ENCODE results near the gene SLC30A5. TPM values are rescaled to one million over a fixed set of nuclear protein-coding genes. Genes with fewer than 3 reads are reported as not detected.

SLC30A5 gene
- total RNA-seq, 1 donor from 2014 or later = 45.0 TPM

DNA sequence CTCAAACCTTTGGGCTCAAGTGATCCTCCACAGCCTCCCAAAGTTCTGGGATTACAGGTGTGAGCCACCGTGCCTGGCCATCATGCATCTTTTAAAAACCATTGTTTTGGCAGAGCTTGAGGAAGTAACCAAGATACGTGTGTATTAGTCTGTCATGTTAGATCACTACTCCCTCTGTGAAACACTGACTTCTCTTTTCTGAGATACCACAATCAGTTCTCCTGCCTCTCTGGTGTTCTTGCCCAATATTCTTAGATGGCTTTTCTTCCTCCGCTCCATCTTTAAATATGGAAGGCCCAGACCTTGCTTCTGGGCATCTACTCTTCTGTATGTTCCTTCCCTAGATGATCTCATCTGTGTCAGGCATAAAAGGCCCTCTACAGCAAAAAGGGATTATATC is 58.9 kb downstream of the SLC30A5 start:
- Mint-ChIP-seq H3K36me3 (ENCODE audit: insufficient read depth) (no peaks in the 10 kb centered on the region), H3K27me3 (no peaks in the 10 kb centered on the region), H3K4me3 (ENCODE audit: low read depth) (no peak overlapping the region), H3K27ac (no peak overlapping the region), H3K9me3 (ENCODE audit: low read depth) (no peaks in the 10 kb centered on the region), H3K4me1 (ENCODE audit: low read depth) (no peaks in the 10 kb centered on the region)
- DNase-seq (ENCODE audit: low spot score, unreplicated experiment) = no peak
- TF ChIP-seq, protein P1, sequence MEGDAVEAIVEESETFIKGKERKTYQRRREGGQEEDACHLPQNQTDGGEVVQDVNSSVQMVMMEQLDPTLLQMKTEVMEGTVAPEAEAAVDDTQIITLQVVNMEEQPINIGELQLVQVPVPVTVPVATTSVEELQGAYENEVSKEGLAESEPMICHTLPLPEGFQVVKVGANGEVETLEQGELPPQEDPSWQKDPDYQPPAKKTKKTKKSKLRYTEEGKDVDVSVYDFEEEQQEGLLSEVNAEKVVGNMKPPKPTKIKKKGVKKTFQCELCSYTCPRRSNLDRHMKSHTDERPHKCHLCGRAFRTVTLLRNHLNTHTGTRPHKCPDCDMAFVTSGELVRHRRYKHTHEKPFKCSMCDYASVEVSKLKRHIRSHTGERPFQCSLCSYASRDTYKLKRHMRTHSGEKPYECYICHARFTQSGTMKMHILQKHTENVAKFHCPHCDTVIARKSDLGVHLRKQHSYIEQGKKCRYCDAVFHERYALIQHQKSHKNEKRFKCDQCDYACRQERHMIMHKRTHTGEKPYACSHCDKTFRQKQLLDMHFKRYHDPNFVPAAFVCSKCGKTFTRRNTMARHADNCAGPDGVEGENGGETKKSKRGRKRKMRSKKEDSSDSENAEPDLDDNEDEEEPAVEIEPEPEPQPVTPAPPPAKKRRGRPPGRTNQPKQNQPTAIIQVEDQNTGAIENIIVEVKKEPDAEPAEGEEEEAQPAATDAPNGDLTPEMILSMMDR (IDR thresholded peaks at IDR 0.05; ENCODE audit: unreplicated experiment) = no peak

GRCh38 chr5:69156456-69156855 is 62.6 kb downstream of the SLC30A5 start:
- no peaks in the 10 kb centered on the region for H3K27me3 Mint-ChIP-seq
- no peak for DNase-seq (ENCODE audit: low spot score, unreplicated experiment)
- no peak overlapping the region for H3K27ac Mint-ChIP-seq
- H3K36me3 Mint-ChIP-seq (ENCODE audit: insufficient read depth) = no peaks in the 10 kb centered on the region
- no peaks in the 10 kb centered on the region for H3K9me3 Mint-ChIP-seq (ENCODE audit: low read depth)
- H3K4me1 Mint-ChIP-seq (ENCODE audit: low read depth) = no peaks in the 10 kb centered on the region
- TF ChIP-seq, protein P1 (IDR thresholded peaks at IDR 0.05; ENCODE audit: unreplicated experiment) = no peak
- H3K4me3 Mint-ChIP-seq (ENCODE audit: low read depth) = no peak overlapping the region

DNA sequence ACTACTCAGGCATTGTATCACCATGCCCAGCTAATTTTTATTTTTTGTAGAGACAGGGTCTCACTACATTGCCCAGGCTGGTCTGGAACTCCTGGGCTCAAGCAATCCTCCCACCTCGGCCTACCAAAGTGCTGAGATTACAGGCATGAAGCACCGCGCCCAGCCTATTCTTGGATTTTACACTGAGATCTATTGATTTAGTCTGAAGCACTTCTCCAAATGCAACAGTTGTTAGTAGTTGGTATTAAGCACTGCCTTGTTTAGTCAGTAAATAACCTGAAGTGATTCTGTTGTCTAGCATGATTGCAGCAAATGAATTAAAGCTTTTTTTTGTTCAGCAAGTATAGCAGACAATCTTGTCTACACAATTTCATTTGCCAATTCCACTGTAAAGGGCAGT is 64.2 kb downstream of the SLC30A5 start:
- no peak for DNase-seq (ENCODE audit: low spot score, unreplicated experiment)
- Mint-ChIP-seq H3K27ac (no peak overlapping the region), H3K27me3 (no peaks in the 10 kb centered on the region), H3K36me3 (ENCODE audit: insufficient read depth) (no peaks in the 10 kb centered on the region), H3K4me3 (ENCODE audit: low read depth) (no peak overlapping the region), H3K9me3 (ENCODE audit: low read depth) (no peaks in the 10 kb centered on the region), H3K4me1 (ENCODE audit: low read depth) (no peaks in the 10 kb centered on the region)
- TF ChIP-seq, protein P1 (IDR thresholded peaks at IDR 0.05; ENCODE audit: unreplicated experiment) = no peak

- Mint-ChIP-seq H3K27ac (no peak overlapping the region), H3K27me3 (no peaks in the 10 kb centered on the region), H3K36me3 (ENCODE audit: insufficient read depth) (no peaks in the 10 kb centered on the region), H3K9me3 (ENCODE audit: low read depth) (peaks cover under 1% of the 10 kb centered on the region), H3K4me1 (ENCODE audit: low read depth) (no peaks in the 10 kb centered on the region), H3K4me3 (ENCODE audit: low read depth) (no peak overlapping the region)
- no peak for DNase-seq (ENCODE audit: low spot score, unreplicated experiment)
- TF ChIP-seq, protein P1 (IDR thresholded peaks at IDR 0.05; ENCODE audit: unreplicated experiment) = no peak
Observed at GRCh38 chr5:69160651-69161050, 66.8 kb downstream of the SLC30A5 start.

DNA sequence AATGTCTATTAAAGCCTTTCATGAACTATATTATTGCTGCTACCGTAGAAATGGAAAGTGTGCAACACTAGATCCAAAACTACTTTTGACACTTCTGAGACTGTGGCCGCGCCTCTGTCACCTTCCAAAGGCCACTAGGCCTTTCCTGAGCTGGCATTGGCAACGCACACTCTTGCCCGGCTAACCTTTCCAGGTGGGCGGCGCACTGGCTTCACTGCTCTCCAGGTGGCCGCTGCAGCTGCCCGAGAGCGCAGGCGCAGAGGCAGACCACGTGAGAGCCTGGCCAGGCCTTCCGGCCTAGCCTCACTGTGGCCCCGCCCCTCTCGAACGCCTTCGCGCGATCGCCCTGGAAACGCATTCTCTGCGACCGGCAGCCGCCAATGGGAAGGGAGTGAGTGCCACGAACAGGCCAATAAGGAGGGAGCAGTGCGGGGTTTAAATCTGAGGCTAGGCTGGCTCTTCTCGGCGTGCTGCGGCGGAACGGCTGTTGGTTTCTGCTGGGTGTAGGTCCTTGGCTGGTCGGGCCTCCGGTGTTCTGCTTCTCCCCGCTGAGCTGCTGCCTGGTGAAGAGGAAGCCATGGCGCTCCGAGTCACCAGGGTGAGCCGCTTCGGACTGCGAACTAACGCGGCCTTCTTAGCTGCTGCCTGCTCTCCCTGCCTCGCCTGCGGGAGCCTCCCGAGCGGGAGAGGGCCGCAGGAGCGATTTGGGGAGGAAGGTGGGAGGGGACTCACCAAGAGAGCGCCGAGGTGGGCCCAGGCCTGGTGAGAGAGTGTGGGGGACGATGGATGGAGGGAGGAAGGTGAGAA is 73.1 kb downstream of the SLC30A5 start, which contains the start of gene CCNB1:
CCNB1 (plus strand) TSS at position 465 of the 807 bp plus-strand sequence; CDS start at position 578, 113 bp downstream.
- Mint-ChIP-seq H3K9me3 (ENCODE audit: low read depth) (peaks cover 8% of the 10 kb centered on the region), H3K27ac (peak within 1 kb of the TSS; percentile 98), H3K27me3 (no peaks in the 10 kb centered on the region), H3K36me3 (ENCODE audit: insufficient read depth) (peaks cover 18% of the 10 kb centered on the region), H3K4me3 (ENCODE audit: low read depth) (peak within 1 kb of the TSS; percentile 97), H3K4me1 (ENCODE audit: low read depth) (peaks cover 17% of the 10 kb centered on the region)
- TF ChIP-seq, protein P1 (IDR thresholded peaks at IDR 0.05; ENCODE audit: unreplicated experiment) = no peak
- DNase-seq (ENCODE audit: low spot score, unreplicated experiment) = peak; percentile 96

Data from progenitor cell of endocrine pancreas (in vitro differentiated cells).